Neural progenitor cell (in vitro differentiated cells): ENCODE data around the gene TRIO.

Experiments
- EZH2 ChIP-seq: fragments of 200-600 bp; sonication (generic); IDR thresholded peaks from 2 replicates; pipeline ENCODE4 v1.6.1; 2017; ENCODE audit warnings: antibody characterized with exemption, mild to moderate bottlenecking, moderate library complexity
- EZH2phosphoT487 ChIP-seq: fragments of 200-600 bp; sonication (generic); IDR thresholded peaks from 2 replicates; pipeline ENCODE4 v1.6.1; 2017; ENCODE audit warnings: antibody characterized with exemption
- TF ChIP-seq, protein P1 (sequence below): fragments of 200-600 bp; sonication (generic); IDR thresholded peaks from 2 replicates; pipeline ENCODE4 v1.5.1; 2017; ENCODE audit warnings: antibody characterized with exemption, mild to moderate bottlenecking

GRCh38 chr5:14178091-14178490 lies 34.9 kb downstream of the TRIO start:
- TF ChIP-seq, protein P1, sequence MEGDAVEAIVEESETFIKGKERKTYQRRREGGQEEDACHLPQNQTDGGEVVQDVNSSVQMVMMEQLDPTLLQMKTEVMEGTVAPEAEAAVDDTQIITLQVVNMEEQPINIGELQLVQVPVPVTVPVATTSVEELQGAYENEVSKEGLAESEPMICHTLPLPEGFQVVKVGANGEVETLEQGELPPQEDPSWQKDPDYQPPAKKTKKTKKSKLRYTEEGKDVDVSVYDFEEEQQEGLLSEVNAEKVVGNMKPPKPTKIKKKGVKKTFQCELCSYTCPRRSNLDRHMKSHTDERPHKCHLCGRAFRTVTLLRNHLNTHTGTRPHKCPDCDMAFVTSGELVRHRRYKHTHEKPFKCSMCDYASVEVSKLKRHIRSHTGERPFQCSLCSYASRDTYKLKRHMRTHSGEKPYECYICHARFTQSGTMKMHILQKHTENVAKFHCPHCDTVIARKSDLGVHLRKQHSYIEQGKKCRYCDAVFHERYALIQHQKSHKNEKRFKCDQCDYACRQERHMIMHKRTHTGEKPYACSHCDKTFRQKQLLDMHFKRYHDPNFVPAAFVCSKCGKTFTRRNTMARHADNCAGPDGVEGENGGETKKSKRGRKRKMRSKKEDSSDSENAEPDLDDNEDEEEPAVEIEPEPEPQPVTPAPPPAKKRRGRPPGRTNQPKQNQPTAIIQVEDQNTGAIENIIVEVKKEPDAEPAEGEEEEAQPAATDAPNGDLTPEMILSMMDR: no peak
- TF ChIP-seq EZH2phosphoT487 (no peak), EZH2 (no peak)
